HG03095 (cell line): ENCODE data around the gene TP63.
"Not testable (repeated sequence)": the region's sequence is repeated elsewhere in the genome, so short reads cannot be mapped to it uniquely, and the experiment has no call there.

Experiments used
- ATAC-seq: cut with Tn5 transposase; IDR thresholded peaks from one replicate; pipeline ENCODE4 v1.9.1; 2021; ENCODE audit warnings: moderate library complexity; ENCODE audit not compliant: unreplicated experiment

TP63 gene

DNA sequence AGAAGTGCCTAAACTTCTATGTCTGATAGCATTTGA lies at the start of gene TP63:
Gene TP63 (plus strand): TSS at position 17 of the 36 bp plus-strand sequence. CDS start 127 bp downstream, outside the sequence.
- ATAC-seq = no peak

DNA sequence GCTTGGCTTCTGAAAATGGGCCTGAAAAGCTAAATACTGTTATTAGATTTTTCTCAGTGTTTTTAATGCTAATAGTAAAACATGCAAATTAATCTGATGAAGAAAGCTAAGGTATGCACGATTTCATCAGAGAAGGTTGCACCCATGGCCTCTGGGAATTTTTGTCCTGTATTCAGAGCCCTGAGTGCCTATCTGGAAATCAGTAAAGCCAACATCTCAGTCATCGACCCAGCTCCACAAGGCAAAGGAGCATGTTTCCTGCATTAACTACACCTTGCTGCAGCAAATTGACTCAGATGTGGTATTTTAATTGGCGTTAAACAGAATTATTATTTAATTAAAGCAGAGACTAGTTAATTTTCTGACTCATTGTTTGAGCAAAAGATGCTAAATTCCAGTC lies 49.0 kb upstream of the TP63 start:
- ATAC-seq = no peak

DNA sequence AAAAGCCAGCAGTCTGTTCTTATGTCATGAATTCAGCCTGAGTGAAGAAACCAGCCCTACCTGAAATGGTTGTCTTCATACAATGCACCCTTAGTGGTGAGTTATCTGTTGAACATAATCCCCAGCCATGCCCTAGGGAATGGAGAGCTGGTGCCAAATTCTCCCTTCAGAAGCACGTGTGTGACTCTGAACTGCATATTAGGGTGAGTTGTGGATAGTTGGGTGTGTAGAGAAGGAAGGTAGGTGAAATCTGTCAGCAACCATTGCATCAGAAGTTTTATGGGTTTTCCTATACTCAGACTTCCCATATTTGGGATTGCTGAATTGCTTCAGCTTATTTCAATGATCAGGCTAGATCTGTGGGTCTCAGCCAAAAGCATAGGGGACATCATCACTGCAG lies 46.5 kb upstream of the TP63 start:
- no peak for ATAC-seq

DNA sequence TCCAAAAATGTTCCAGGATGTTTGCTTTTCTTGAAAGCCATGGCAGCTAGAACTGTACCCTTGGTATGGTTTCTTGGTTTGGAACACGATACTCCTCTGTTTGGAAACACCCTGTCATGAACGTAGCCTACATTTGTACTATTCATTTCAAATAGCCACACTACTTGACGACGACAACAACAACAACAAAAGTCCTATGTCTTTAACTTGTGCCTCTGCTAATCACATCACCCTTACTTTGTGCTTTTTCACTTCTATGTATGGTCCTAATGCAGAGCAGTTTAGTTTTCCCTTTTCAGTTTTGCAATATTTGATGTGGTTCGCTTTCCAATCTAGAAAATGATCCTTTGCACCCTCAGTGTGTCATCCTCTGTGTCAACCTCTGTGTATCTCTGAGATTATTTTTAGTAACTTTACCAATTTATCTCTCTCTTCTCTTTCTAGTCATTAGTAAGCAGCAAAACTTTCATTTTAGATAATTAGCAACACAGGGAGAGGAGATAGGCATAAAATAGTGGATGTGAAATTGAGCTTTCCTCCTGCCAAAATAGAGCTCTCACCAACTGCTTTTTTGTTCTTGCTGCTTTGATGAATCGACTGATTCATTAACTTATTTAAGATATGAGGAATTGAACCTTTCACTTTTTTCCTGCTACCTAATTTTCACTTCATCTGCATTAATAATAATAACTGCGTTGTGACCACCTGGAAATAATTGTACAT lies 44.1 kb upstream of the TP63 start:
- ATAC-seq = peak; percentile 81

- ATAC-seq = no peak
These were observed 43.5 kb upstream of the TP63 start for GRCh38 chr3:189587664-189588040.

GRCh38 chr3:189588070-189588469 lies 43.1 kb upstream of the TP63 start:
- ATAC-seq = no peak

- no peak for ATAC-seq
These were observed 42.6 kb upstream of the TP63 start for GRCh38 chr3:189588475-189589178.

DNA sequence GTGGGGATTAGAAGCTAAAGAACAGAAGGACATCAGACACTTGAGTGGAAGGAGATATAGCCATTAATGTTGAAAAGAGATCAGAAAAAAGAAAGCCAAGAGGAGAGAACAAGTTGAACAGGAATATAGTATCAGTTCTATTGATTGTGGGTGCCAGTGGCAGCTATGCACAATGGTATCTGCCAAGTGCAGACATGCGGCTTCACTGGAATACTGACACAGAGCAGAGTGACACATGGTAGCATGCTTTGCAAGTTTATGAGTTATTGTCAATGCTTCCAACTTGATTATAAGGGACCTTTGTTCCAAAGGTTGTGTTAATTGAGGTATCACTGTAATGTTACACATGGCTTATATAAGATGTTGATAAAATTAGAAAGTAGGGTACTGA lies 42.0 kb upstream of the TP63 start:
- no peak for ATAC-seq

- ATAC-seq = no peak
These were observed 41.0 kb upstream of the TP63 start for GRCh38 chr3:189590223-189590622.

- no peak for ATAC-seq
These were observed 37.6 kb upstream of the TP63 start for GRCh38 chr3:189593581-189593980.

DNA sequence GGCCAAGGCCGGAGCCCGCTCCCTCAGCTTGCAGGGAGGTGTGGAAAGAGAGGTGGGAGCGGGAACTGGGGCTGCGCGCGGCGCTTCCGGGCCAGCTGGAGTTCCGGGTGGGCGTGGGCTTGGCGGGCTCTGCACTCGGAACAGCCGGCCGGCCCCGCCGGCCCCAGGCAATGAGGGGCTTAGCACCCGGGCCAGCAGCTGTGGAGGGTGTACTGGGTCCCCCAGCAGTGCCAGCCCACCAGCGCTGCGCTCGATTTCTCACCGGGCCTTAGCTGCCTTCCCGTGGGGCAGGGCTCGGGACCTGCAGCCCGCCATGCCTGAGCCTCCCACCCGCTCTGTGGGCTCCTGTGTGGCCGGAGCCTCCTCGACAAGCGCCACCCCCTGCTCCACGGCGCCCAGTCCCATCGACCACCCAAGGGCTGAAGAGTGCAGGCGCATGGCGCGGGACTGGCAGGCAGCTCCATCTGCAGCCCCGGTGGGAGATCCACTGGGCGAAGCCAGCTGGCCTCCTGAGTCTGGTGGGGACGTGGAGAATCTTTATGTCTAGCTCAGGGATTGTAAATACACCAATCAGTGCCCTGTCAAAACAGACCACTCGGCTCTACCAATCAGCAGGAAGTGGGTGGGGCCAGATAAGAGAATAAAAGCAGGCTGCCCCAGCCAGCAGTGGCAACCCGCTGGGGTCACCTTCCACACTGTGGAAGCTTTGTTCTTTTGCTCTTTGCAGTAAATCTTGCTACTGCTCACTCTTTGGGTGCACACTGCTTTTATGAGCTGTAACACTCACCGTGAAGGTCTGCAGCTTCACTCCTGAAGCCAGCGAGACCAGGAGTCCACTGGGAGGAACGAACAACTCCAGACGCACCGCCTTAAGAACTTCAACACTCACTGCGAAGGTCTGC lies 34.9 kb upstream of the TP63 start:
- not testable (repeated sequence) for ATAC-seq

GRCh38 chr3:189597918-189598317 lies 33.3 kb upstream of the TP63 start:
- no peak for ATAC-seq

GRCh38 chr3:189598530-189599225 lies 32.5 kb upstream of the TP63 start:
- ATAC-seq = no peak

GRCh38 chr3:189602471-189602870 lies 28.7 kb upstream of the TP63 start:
- no peak for ATAC-seq

- ATAC-seq = no peak
These were observed 25.5 kb upstream of the TP63 start for GRCh38 chr3:189605717-189606116.

- no peak for ATAC-seq
These were observed 24.4 kb upstream of the TP63 start for GRCh38 chr3:189606774-189607173.

DNA sequence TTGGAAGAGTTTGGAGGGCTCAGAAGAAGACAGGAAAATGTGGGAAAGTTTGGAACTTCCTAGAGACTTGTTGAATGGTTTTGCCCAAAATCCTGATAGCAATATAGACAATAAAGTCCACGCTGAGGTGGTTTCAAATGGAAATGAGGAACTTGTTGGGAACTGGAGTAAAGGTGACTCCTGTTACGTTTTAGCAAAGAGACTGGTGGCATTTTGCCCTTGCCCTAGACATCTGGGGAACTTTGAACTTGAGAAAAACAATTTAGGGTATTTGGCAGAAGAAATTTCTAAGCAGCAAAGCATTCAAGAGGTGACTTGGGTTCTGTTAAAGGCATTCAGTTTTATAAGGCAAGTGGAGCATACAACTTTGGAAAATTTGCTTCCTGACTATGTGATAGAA lies 18.5 kb upstream of the TP63 start:
- not testable (repeated sequence) for ATAC-seq

DNA sequence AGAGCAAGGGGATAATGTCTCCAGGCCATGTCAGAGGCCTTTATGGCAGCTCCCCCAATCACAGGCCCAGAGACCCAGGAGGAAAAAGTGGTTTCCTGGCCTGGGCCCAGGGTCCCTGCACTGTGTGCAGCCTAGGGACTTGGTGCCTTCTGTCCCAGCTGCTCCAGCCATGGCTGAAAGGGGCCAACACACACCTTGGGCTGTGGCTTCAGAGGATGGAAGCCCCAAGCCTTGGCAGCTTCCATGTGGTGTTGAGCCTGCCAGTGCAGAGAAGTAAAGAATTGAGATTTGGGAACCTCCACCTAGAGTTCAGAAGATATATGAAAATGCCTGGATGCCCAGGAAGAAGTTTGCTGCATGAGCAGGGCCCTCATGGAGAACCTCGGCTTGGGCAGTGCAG lies 18.1 kb upstream of the TP63 start:
- no peak for ATAC-seq

GRCh38 chr3:189621948-189622603 lies 9.1 kb upstream of the TP63 start:
- no peak for ATAC-seq

- ATAC-seq = no peak
These were observed 8.6 kb upstream of the TP63 start for GRCh38 chr3:189622629-189623028.

DNA sequence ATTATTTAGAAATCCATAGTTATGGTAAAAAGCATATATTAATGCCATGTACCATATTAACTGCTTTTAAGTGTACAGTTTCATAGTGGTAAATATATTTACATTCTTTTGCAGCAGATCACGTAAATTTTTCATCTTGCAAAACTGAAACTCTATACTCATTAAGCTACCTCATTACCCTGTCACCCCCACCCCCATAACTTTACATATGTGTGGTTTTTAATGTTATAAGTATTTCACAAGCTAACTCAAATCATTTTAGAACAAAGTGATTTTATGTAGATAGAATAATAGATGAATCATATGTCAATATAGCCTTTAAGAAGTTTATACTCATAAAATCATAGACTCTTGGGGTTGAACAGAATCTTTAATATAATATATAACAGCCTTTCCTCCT lies 7.1 kb upstream of the TP63 start:
- no peak for ATAC-seq
